ENCODE measurements around the gene ZNF444. TPM values are rescaled to one million over a fixed set of nuclear protein-coding genes. Genes with fewer than 3 reads are reported as not detected.

The ZNF444 gene
- total and polyA plus RNA-seq, 2 of the 8 experiments (the other 6 are each of a cell fraction or from before 2014, with no cell fraction given): 49.5 to 54.5 TPM

- H2BK20ac ChIP-seq (ENCODE audit: low read length): no peak overlapping the region
- DNase-seq (ENCODE audit: low read depth in 1 of 2, low spot score in 2 of 2): no peak
- no peak overlapping the region for H2AFZ ChIP-seq (ENCODE audit: low read length)
- H2BK120ac ChIP-seq (replicated peaks; ENCODE audit: low read depth, low read length): no peak overlapping the region
- no peaks in the 10 kb centered on the region for H3K27me3 ChIP-seq (replicated peaks in 1 of 4; ENCODE audit: control insufficient read depth in 3 of 4, extremely low read depth in 1 of 4, insufficient read depth in 3 of 4, low read length in 3 of 4)
- no peak overlapping the region for H3K4ac ChIP-seq (replicated peaks; ENCODE audit: insufficient read length, low read depth, low read length)
- FAIRE-seq: no peak
- H2BK5ac ChIP-seq (ENCODE audit: low read depth, low read length): no peak overlapping the region
- H3K9me3 ChIP-seq (ENCODE audit: insufficient read depth in 2 of 2, low read depth in 1 of 2, low read length in 1 of 2): no peaks in the 10 kb centered on the region
- TF ChIP-seq GTF2F1 (IDR thresholded peaks at IDR 0.05; ENCODE audit: borderline replicate concordance, low read depth, low read length): no peak
- TF ChIP-seq CHD1 (IDR thresholded peaks at IDR 0.05; ENCODE audit: low read depth, low read length): no peak
- TF ChIP-seq POLR2A (IDR thresholded peaks at IDR 0.05; ENCODE audit: control extremely low read depth in 1 of 2, low read depth in 2 of 2, low read length in 2 of 2): no peak
- TF ChIP-seq SUZ12 (IDR thresholded peaks at IDR 0.05; ENCODE audit: low read length): no peak
- no peak for TF ChIP-seq TAF1 (IDR thresholded peaks at IDR 0.05; ENCODE audit: low read depth, low read length)
- TF ChIP-seq SRF (IDR thresholded peaks at IDR 0.05; ENCODE audit: low read depth, low read length): no peak
- TF ChIP-seq SP1 (IDR thresholded peaks at IDR 0.05; ENCODE audit: low read depth, low read length): no peak
- TF ChIP-seq EP300 (IDR thresholded peaks at IDR 0.05; ENCODE audit: borderline replicate concordance in 1 of 2, low read depth in 2 of 2, low read length in 2 of 2): no peak
- no peak overlapping the region for H3K4me2 ChIP-seq (ENCODE audit: insufficient read depth in 1 of 2, low read depth in 2 of 2, low read length in 2 of 2)
- no peak overlapping the region for H2BK15ac ChIP-seq (ENCODE audit: low read length)
- no peak overlapping the region for H3K18ac ChIP-seq (ENCODE audit: extremely low read depth, low read length)
- no peak overlapping the region for H3K23ac ChIP-seq (ENCODE audit: insufficient read length)
- H4K8ac ChIP-seq (ENCODE audit: extremely low read depth, insufficient read depth, low read length): no peak overlapping the region
- H3K14ac ChIP-seq (ENCODE audit: insufficient read length): no peak overlapping the region
- no peak overlapping the region for H2AK5ac ChIP-seq (ENCODE audit: low read depth, low read length)
- 94% methylated on average over 7 of the region's 7 CpGs; no CpG with 5 or more reads in 1 of the 2 experiments for WGBS, 2 experiments (ENCODE audit: extremely low coverage in 1 of 2, insufficient coverage in 1 of 2, insufficient read length in 1 of 2, insufficient replicate concordance in 2 of 2, low coverage in 1 of 2, low lambda C conversion rate in 2 of 2, missing lambda C conversion rate in 1 of 2)
- no peak overlapping the region for H2BK12ac ChIP-seq (ENCODE audit: low read depth, low read length)
- H3K4me1 ChIP-seq (replicated peaks in 1 of 4; ENCODE audit: control insufficient read depth in 3 of 4, insufficient read depth in 4 of 4, low read length in 3 of 4): peaks cover 0 to 2% (median 0%) of the 10 kb centered on the region in 4 experiments; a peak in 2 of 7 replicates
- no peak overlapping the region for H3K9ac ChIP-seq (replicated peaks in 1 of 4; ENCODE audit: extremely low read depth in 1 of 4, low read depth in 3 of 4, low read length in 3 of 4)
- no peaks in the 10 kb centered on the region for H4K20me1 ChIP-seq (replicated peaks in 1 of 2; ENCODE audit: control insufficient read depth in 1 of 2, insufficient read depth in 2 of 2, low read length in 2 of 2)
- H4K5ac ChIP-seq (ENCODE audit: insufficient read length, low read depth, low read length): no peak overlapping the region
- no peak overlapping the region for H3K4me3 ChIP-seq (ENCODE audit: extremely low read depth in 1 of 4, insufficient read depth in 2 of 4, low read depth in 3 of 4, low read length in 4 of 4)
- POLR2A ChIA-PET (ENCODE audit: partially characterized antibody): no interaction called here
- H3K56ac ChIP-seq (replicated peaks; ENCODE audit: insufficient read length, low read depth, low read length): no peak overlapping the region
- H3K79me1 ChIP-seq (ENCODE audit: low read depth, low read length): no peaks in the 10 kb centered on the region
- no peak overlapping the region for H3K27ac ChIP-seq (ENCODE audit: low read depth, low read length)
- no peaks in the 10 kb centered on the region for H3K79me2 ChIP-seq (ENCODE audit: control insufficient read depth in 1 of 2, insufficient read depth in 2 of 2, low read length in 2 of 2)
- no peaks in the 10 kb centered on the region for H3K23me2 ChIP-seq (ENCODE audit: low read depth, low read length)
- no peaks in the 10 kb centered on the region for H3K36me3 ChIP-seq (ENCODE audit: control insufficient read depth in 2 of 4, insufficient read depth in 4 of 4, low read length in 3 of 4)
- CTCF ChIA-PET (ENCODE audit: partially characterized antibody): interaction anchor here (1.7 kb wide), 1 partner anchor 8 kb away, joined by 3 read pairs; no protein-coding TSS in a partner anchor
- no peak overlapping the region for H4K91ac ChIP-seq (replicated peaks; ENCODE audit: insufficient read length, low read length)
Measured at GRCh38 chr19:56130006-56130405, 11.1 kb upstream of the ZNF444 start.

Data from H1 (cell line).